AG04449 (cell line): ENCODE measurements around the gene SRRM5.
"Not testable (repeated sequence)": the region's sequence is repeated elsewhere in the genome, so short reads cannot be mapped to it uniquely, and the experiment has no call there.

Source experiments
- CTCF ChIA-PET: fragments of 350-600 bp; formaldehyde crosslinking; extraction: SDS; loops from one replicate; lab custom pipeline; 2021; ENCODE audit warnings: antibody characterized with exemption; lab: Yijun Ruan, JAX
- POLR2A ChIA-PET: fragments of 400-600, 350-600 bp; formaldehyde crosslinking; extraction: SDS; loops from one replicate; lab custom pipeline; 2020; ENCODE audit warnings: antibody characterized with exemption, inconsistent platforms; lab: Yijun Ruan, JAX
- DNase-seq: peaks from one replicate; pipeline ENCODE4 v3.0.0-alpha.2; 2010; ENCODE audit warnings: low read depth, low spot score
- H3K4me3 ChIP-seq: 2 replicates; pipeline ENCODE4 v1.5.1; 2011; ENCODE audit warnings: low read depth, mild to moderate bottlenecking, control low read depth, low read length
- TF ChIP-seq, protein P1 (sequence below): IDR thresholded peaks from one replicate; pipeline ENCODE4 v1.5.1; 2011; ENCODE audit warnings: mild to moderate bottlenecking, moderate library complexity, low read length, control low read depth, inconsistent platforms; ENCODE audit not compliant: insufficient read depth; ENCODE audit errors: missing control alignments

SRRM5 gene

DNA sequence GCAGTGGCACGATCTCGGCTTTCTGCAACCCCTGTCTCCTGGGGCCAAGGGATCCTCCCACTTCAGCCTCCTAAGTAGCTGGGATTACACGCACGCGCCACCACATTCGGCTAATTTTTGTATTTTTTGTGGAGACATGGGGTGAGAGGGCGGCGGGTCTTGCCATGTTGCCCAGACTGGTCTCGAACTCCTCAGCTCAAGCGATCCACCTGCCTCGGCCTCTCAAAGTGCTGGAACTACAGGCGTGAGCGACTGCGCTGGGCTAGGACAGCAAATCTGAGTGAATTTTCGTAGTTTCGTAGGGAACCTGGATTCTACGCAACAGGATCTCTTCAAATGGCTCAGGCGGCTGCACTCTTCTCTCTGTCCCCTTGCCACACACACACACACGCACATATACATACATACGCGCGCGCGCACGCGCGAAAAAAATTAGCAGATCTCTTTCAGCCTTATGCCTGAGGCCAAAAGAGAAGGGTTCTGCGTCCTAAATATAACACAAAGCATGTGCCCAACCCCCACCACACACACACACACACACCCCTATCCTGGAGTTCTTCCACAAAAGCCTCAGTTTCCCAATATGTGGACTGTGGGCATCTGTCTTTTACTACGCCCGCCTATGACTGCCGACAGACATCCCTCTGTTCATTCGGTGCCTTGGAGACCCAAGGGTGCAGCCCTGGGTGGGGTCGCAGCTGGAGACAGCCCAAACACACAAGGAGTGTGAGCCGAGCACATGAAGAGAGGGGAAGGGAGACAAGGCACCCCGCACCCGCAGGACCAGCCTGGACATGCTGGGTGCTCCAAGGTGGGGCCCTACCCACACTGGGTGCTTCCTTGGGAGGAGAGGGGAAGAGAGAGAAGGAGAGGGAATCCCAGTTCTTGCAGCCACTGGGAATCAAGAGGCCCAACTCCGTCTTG, 35.7 kb upstream of the SRRM5 start:
- no peak for DNase-seq
- H3K4me3 ChIP-seq = peak overlapping the region; percentile 92
- TF ChIP-seq, protein P1, sequence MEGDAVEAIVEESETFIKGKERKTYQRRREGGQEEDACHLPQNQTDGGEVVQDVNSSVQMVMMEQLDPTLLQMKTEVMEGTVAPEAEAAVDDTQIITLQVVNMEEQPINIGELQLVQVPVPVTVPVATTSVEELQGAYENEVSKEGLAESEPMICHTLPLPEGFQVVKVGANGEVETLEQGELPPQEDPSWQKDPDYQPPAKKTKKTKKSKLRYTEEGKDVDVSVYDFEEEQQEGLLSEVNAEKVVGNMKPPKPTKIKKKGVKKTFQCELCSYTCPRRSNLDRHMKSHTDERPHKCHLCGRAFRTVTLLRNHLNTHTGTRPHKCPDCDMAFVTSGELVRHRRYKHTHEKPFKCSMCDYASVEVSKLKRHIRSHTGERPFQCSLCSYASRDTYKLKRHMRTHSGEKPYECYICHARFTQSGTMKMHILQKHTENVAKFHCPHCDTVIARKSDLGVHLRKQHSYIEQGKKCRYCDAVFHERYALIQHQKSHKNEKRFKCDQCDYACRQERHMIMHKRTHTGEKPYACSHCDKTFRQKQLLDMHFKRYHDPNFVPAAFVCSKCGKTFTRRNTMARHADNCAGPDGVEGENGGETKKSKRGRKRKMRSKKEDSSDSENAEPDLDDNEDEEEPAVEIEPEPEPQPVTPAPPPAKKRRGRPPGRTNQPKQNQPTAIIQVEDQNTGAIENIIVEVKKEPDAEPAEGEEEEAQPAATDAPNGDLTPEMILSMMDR = no peak
- CTCF ChIA-PET = interaction anchor here (1.0 to 2.7 kb wide), 4 partner anchors 18 to 21 kb away, joined by 3 to 21 read pairs (median 15); no protein-coding TSS in a partner anchor
- POLR2A ChIA-PET = no interaction called here

DNA sequence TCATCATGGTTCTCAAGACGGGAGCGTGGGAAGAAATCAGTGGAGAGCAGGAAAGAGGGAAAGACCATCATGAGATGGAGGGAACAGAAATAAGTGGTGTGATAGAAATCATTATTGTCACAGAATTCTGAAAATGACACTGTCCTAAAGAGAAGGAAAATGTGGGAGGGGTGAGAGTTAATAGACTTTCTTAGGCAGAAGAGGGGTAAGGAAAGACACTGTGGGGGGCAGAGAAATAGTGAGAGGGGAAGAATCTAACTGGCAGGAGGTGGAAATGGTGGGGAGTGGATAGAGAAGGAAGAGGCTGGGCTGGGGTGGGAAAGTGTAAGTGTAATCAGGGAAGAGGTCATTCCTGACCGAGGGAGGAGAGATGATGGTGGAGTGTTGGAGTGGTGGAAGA, 33.1 kb upstream of the SRRM5 start:
- DNase-seq = no peak
- H3K4me3 ChIP-seq = no peak overlapping the region
- TF ChIP-seq, protein P1 = no peak
- CTCF ChIA-PET = interaction anchor here (1.2 to 2.4 kb wide), 2 partner anchors 16 to 24 kb away, joined by 3 to 10 read pairs; no protein-coding TSS in a partner anchor
- POLR2A ChIA-PET = no interaction called here

DNA sequence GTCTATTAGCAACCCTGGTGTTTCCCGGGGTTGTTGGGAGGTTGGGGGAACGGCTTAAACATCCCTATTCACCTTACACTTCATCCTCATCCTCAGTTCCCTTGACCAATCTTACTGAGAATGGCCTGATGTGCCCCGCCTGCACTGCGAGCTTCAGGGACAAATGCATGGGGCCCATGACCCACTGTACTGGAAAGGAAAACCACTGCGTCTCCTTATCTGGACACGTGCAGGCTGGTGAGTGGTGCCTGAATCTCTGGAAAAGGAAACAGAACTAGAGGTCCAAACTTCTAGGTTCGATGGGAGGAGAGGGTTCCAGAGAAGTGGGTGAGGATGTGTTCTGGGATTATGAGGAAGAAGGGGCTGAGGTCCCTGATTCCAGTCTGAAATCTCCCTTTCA, 30.4 kb upstream of the SRRM5 start:
- no peak for DNase-seq
- ChIA-PET POLR2A (no interaction called here), CTCF (interaction anchor here (0.7 to 8.7 kb wide), 2 partner anchors 13 to 26 kb away, joined by 3 to 68 read pairs; partner anchors contain the start of genes IRGQ and ZNF576)
- no peak overlapping the region for H3K4me3 ChIP-seq
- TF ChIP-seq, protein P1 = no peak

DNA sequence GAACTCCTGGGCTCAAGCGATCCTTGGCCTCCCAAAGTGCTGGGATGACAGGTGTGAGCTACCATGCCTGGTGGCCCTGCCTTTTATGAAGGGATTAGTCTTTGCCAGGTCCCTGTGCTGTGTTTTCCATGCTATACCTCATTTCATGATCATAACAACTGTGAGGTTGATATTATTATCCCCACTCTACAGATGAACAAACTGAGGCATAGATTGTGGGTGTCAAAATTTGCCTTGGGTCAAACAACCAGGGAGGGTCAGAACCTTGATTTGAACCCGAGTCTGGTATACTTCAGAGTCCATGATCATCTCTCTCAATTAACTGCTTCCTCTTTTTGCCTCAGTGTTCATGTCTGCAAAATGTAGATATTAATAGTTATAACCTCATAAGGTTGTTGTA, 29.4 kb upstream of the SRRM5 start:
- TF ChIP-seq, protein P1 = no peak
- no peak overlapping the region for H3K4me3 ChIP-seq
- ChIA-PET POLR2A (no interaction called here), CTCF (interaction anchor here (2.1 to 8.7 kb wide), 2 partner anchors 12 to 27 kb away, joined by 5 to 68 read pairs; partner anchors contain the start of genes IRGQ and ZNF576)
- no peak for DNase-seq

DNA sequence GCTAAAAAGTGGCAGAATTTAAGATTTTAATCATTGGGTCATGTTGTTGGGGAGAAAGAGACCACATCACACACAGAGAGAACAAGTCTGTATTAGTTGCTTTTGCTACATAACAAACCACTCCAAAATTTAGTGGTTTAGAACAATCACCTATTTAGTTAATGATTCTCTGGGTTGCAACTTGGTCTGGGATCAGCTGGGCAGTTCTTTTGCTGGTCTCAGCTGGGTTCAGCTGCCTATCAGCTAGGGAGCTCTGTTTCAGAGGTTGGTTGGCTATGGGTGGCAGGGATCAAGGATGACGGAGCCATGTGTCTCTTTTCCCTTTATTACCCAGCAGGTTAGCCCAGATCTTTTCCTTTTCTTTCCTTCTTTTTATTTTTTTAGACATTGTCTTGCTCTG, 27.4 kb upstream of the SRRM5 start:
- ChIA-PET POLR2A (interaction anchor here (0.6 kb wide), 1 partner anchor 10 kb away, joined by 3 read pairs; no protein-coding TSS in a partner anchor), CTCF (interaction anchor here (1.3 to 8.7 kb wide), 2 partner anchors 10 to 31 kb away, joined by 3 to 68 read pairs; partner anchors contain the start of genes IRGQ and ZNF576)
- H3K4me3 ChIP-seq = no peak overlapping the region
- no peak for DNase-seq
- TF ChIP-seq, protein P1 = no peak

DNA sequence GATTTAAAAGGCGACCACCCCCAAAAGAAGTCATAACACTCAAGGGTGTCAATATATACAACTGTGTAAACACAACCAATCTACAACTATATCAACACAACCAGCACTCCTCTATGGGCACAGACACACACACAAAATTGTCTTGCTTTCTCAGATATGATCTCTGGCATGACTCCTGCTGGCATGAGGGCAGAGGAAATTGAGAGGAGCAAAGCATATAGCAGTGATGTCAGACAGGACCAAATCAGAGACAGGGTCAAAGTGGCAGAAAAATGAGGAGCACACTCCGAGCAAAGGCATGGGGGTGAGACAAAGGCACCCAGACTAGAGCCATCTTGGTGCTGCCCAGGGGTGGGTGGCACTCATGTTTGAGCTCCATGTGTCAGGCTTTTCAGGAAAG, 25.5 kb upstream of the SRRM5 start:
- ChIA-PET POLR2A (no interaction called here), CTCF (interaction anchor here (0.7 to 8.7 kb wide), 2 partner anchors 9 to 30 kb away, joined by 3 to 68 read pairs; partner anchors contain the start of genes IRGQ and ZNF576)
- no peak for DNase-seq
- TF ChIP-seq, protein P1 = no peak
- H3K4me3 ChIP-seq = no peak overlapping the region

DNA sequence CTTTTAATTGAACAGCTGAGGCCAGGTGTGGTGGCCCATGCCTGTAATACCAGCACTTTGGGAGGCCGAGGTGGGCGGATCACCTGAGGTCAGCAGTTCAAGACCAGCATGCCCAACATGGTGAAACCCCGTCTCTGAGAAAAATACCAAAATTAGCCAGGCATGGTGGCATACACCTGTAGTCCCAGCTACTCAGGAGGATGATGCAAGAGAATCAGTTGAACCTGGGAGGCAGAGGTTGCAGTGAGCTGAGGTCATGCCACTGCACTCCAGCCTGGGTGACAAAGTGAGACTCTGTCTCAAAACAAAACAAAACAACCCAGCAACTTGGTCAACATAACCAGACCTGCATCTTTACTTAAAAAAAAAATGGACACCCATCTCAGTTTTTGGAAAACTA, 24.9 kb upstream of the SRRM5 start:
- H3K4me3 ChIP-seq, POLR2A ChIA-PET, DNase-seq: not testable (repeated sequence)
- CTCF ChIA-PET = interaction anchor here (0.7 to 8.7 kb wide), 2 partner anchors 8 to 31 kb away, joined by 3 to 68 read pairs; partner anchors contain the start of genes IRGQ and ZNF576
